H1 (cell line): ENCODE measurements around the gene SCAF1. TPM values are rescaled to one million over a fixed set of nuclear protein-coding genes. Genes with fewer than 3 reads are reported as not detected.

Source experiments
- CTCF ChIA-PET: fragments of 300-600 bp; sonication (Branson Sonifier 250); formaldehyde crosslinking; loops from one replicate; lab custom pipeline; 2021; ENCODE audit not compliant: partially characterized antibody; lab: Charles Lee
- POLR2A ChIA-PET: fragments of 300-600 bp; sonication (Branson Sonifier 250); formaldehyde crosslinking; loops from one replicate; lab custom pipeline; 2021; ENCODE audit warnings: inconsistent platforms; ENCODE audit not compliant: partially characterized antibody; lab: Charles Lee
- DNase-seq, 2 experiments: peaks; one replicate each; pipeline versions ENCODE4 v3.0.0 to v3.0.0-alpha.2; 2010 to 2022; ENCODE audit warnings: low spot score in 2 of 2, low read depth in 1 of 2, mixed read lengths in 1 of 2
- FAIRE-seq: peaks from 2 replicates; lab custom pipeline; 2011; peaks lifted over from hg19 to GRCh38; lab: Jason Lieb, UNC
- H2AFZ ChIP-seq: 2 replicates; pipeline ENCODE4 v1.8.1; 2012; ENCODE audit warnings: low read length, inconsistent platforms
- H2AK5ac ChIP-seq: 2 replicates; pipeline ENCODE4 v1.6.1; 2013; ENCODE audit warnings: low read depth, low read length
- H2BK120ac ChIP-seq: replicated peaks from 2 replicates; pipeline ENCODE3; 2013; ENCODE audit warnings: low read depth, low read length, inconsistent platforms
- H2BK12ac ChIP-seq: 2 replicates; pipeline ENCODE4 v1.6.1; 2013; ENCODE audit warnings: low read depth, low read length
- H2BK15ac ChIP-seq: 2 replicates; pipeline ENCODE4 v1.6.1; 2013; ENCODE audit warnings: low read length
- H2BK20ac ChIP-seq: 2 replicates; pipeline ENCODE4 v1.6.1; 2013; ENCODE audit warnings: low read length
- H2BK5ac ChIP-seq: 2 replicates; pipeline ENCODE4 v1.6.1; 2013; ENCODE audit warnings: low read depth, low read length
- H3K14ac ChIP-seq: 2 replicates; pipeline ENCODE4 v1.6.1; 2013; ENCODE audit warnings: inconsistent platforms; ENCODE audit not compliant: insufficient read length
- H3K18ac ChIP-seq: 2 replicates; pipeline ENCODE4 v1.6.1; 2013; ENCODE audit warnings: low read length; ENCODE audit errors: extremely low read depth
- H3K23ac ChIP-seq: 2 replicates; pipeline ENCODE4 v1.6.1; 2013; ENCODE audit warnings: inconsistent platforms; ENCODE audit not compliant: insufficient read length
- H3K23me2 ChIP-seq: 2 replicates; pipeline ENCODE4 v1.6.1; 2013; ENCODE audit warnings: low read depth, low read length
- H3K27ac ChIP-seq: 2 replicates; pipeline ENCODE4 v1.6.1; 2011; ENCODE audit warnings: low read depth, low read length, inconsistent platforms
- H3K27me3 ChIP-seq, 4 experiments: replicated peaks in 1 of 4; 1 replicate in 1 of 4; 2 replicates in 3 of 4; pipeline versions ENCODE4 v1.6.1 to v1.8.1; 2011 to 2013; ENCODE audit warnings: low read length in 3 of 4, mild to moderate bottlenecking in 3 of 4, inconsistent platforms in 2 of 4, mixed read lengths in 2 of 4, moderate library complexity in 1 of 4; ENCODE audit not compliant: control insufficient read depth in 3 of 4, insufficient read depth in 3 of 4; ENCODE audit errors: extremely low read depth in 1 of 4
- H3K36me3 ChIP-seq, 4 experiments: 2 replicates each; pipeline versions ENCODE4 v1.6.1 to v1.8.1; 2011 to 2013; ENCODE audit warnings: mild to moderate bottlenecking in 4 of 4, low read length in 3 of 4, moderate library complexity in 2 of 4, control low read depth in 1 of 4, inconsistent platforms in 1 of 4; ENCODE audit not compliant: insufficient read depth in 4 of 4, control insufficient read depth in 2 of 4
- H3K4ac ChIP-seq: replicated peaks from 2 replicates; pipeline ENCODE3; 2013; ENCODE audit warnings: low read length, low read depth, mixed read lengths, inconsistent platforms; ENCODE audit not compliant: insufficient read length
- H3K4me1 ChIP-seq, 4 experiments: replicated peaks in 1 of 4; 1 replicate in 1 of 4; 2 replicates in 3 of 4; pipeline versions ENCODE4 v1.6.1 to v1.8.1; 2011 to 2013; ENCODE audit warnings: low read length in 3 of 4, inconsistent platforms in 2 of 4, mixed read lengths in 1 of 4; ENCODE audit not compliant: insufficient read depth in 4 of 4, control insufficient read depth in 3 of 4
- H3K4me2 ChIP-seq, 2 experiments: 2 replicates each; pipeline versions ENCODE4 v1.6.1 to v1.8.1; 2011 to 2013; ENCODE audit warnings: low read depth in 2 of 2, low read length in 2 of 2, control low read depth in 1 of 2, inconsistent platforms in 1 of 2, mild to moderate bottlenecking in 1 of 2; ENCODE audit not compliant: insufficient read depth in 1 of 2
- H3K4me3 ChIP-seq, 4 experiments: fragments of 200-600, 300-600 bp in 1 of 4; sonication (generic), shearing (Covaris generic), sonication (Bioruptor Twin) in 1 of 4; 2 replicates each; pipeline versions ENCODE4 v1.5.1 to v1.8.1; 2011 to 2016; ENCODE audit warnings: low read length in 4 of 4, low read depth in 3 of 4, control low read depth in 2 of 4, inconsistent platforms in 2 of 4, mild to moderate bottlenecking in 2 of 4, mixed read lengths in 1 of 4, moderate library complexity in 1 of 4; ENCODE audit not compliant: insufficient read depth in 2 of 4; ENCODE audit errors: extremely low read depth in 1 of 4
- H3K56ac ChIP-seq: replicated peaks from 2 replicates; pipeline ENCODE3; 2013; ENCODE audit warnings: low read depth, mild to moderate bottlenecking, mixed read lengths, low read length, inconsistent platforms; ENCODE audit not compliant: insufficient read length
- H3K79me1 ChIP-seq: 2 replicates; pipeline ENCODE4 v1.6.1; 2013; ENCODE audit warnings: low read depth, low read length, control low read depth
- H3K79me2 ChIP-seq, 2 experiments: 2 replicates each; pipeline versions ENCODE4 v1.6.1 to v1.8.1; 2012 to 2013; ENCODE audit warnings: low read length in 2 of 2, mild to moderate bottlenecking in 2 of 2, inconsistent platforms in 1 of 2; ENCODE audit not compliant: insufficient read depth in 2 of 2, control insufficient read depth in 1 of 2
- H3K9ac ChIP-seq, 4 experiments: replicated peaks in 1 of 4; 1 replicate in 1 of 4; 2 replicates in 3 of 4; pipeline versions ENCODE4 v1.6.1 to v1.8.1; 2011 to 2013; ENCODE audit warnings: low read depth in 3 of 4, low read length in 3 of 4, control low read depth in 2 of 4, mild to moderate bottlenecking in 2 of 4, moderate library complexity in 2 of 4, inconsistent platforms in 1 of 4; ENCODE audit errors: extremely low read depth in 1 of 4
- H3K9me3 ChIP-seq, 2 experiments: 2 replicates each; pipeline versions ENCODE4 v1.6.1 to v1.8.1; 2012 to 2013; ENCODE audit warnings: mild to moderate bottlenecking in 2 of 2, moderate library complexity in 2 of 2, control low read depth in 1 of 2, inconsistent platforms in 1 of 2, low read depth in 1 of 2, low read length in 1 of 2, mixed read lengths in 1 of 2; ENCODE audit not compliant: insufficient read depth in 2 of 2
- H4K20me1 ChIP-seq, 2 experiments: replicated peaks in 1 of 2; 2 replicates each; pipeline versions ENCODE3 to v1.8.1; 2011 to 2013; ENCODE audit warnings: inconsistent platforms in 2 of 2, low read length in 2 of 2, mild to moderate bottlenecking in 1 of 2; ENCODE audit not compliant: insufficient read depth in 2 of 2, control insufficient read depth in 1 of 2
- H4K5ac ChIP-seq: 2 replicates; pipeline ENCODE4 v1.6.1; 2013; ENCODE audit warnings: low read length, low read depth, mixed read lengths, inconsistent platforms; ENCODE audit not compliant: insufficient read length
- H4K8ac ChIP-seq: 2 replicates; pipeline ENCODE4 v1.8.0; 2013; ENCODE audit warnings: mild to moderate bottlenecking, moderate library complexity, low read length, inconsistent platforms; ENCODE audit not compliant: insufficient read depth; ENCODE audit errors: extremely low read depth
- H4K91ac ChIP-seq: replicated peaks from 2 replicates; pipeline ENCODE3; 2013; ENCODE audit warnings: low read length, mixed read lengths, inconsistent platforms; ENCODE audit not compliant: insufficient read length
- BCL11A ChIP-seq, 2 experiments: IDR thresholded peaks; one replicate each; pipeline ENCODE4 v1.6.1; 2011; ENCODE audit warnings: low read depth in 2 of 2, low read length in 2 of 2, mild to moderate bottlenecking in 2 of 2
- BRCA1 ChIP-seq: IDR thresholded peaks from 2 replicates; pipeline ENCODE4 v1.6.1; 2012; ENCODE audit warnings: low read depth, low read length, improper control_type of control experiment
- HDAC6 ChIP-seq: IDR thresholded peaks from one replicate; pipeline ENCODE4 v1.7.1; 2012; ENCODE audit warnings: low read depth, mild to moderate bottlenecking, inconsistent platforms, low read length, moderate library complexity
- JUND ChIP-seq: IDR thresholded peaks from 2 replicates; pipeline ENCODE4 v1.6.1; 2011; ENCODE audit warnings: mild to moderate bottlenecking, improper control_type of control experiment, low read length
- KDM4A ChIP-seq: IDR thresholded peaks from one replicate; pipeline ENCODE4 v1.7.1; 2012; ENCODE audit warnings: low read depth, mild to moderate bottlenecking, moderate library complexity, low read length, inconsistent platforms; ENCODE audit not compliant: severe bottlenecking
- PHF8 ChIP-seq: fragments of 200-600 bp; sonication (generic); conservative IDR thresholded peaks from 2 replicates; pipeline ENCODE4 v1.7.1; 2012; ENCODE audit warnings: low read depth, mild to moderate bottlenecking, inconsistent platforms, low read length, moderate library complexity
- TAF1 ChIP-seq: IDR thresholded peaks from 2 replicates; pipeline ENCODE4 v1.6.1; 2011; ENCODE audit warnings: mild to moderate bottlenecking, low read depth, low read length
- WGBS, 2 experiments: shearing (Covaris generic) in 1 of 2; methylation state at CpG; one replicate each; pipeline versions ENCODE4 v1.1.6 to v1.1.7; 2013 to 2015; ENCODE audit warnings: low lambda C conversion rate in 2 of 2, mixed read lengths in 2 of 2, inconsistent platforms in 1 of 2, low coverage in 1 of 2, missing lambda C conversion rate in 1 of 2; ENCODE audit not compliant: insufficient replicate concordance in 2 of 2, insufficient coverage in 1 of 2, insufficient read length in 1 of 2; ENCODE audit errors: extremely low coverage in 1 of 2, missing lambda C conversion rate in 1 of 2; 5-methylcytosine and 5-hydroxymethylcytosine counted together
- polyA plus RNA-seq, 7 experiments: library from polyadenylated mRNA; depleted of rRNA in 3 of 7; stranded (reverse) in 5 of 7; unstranded in 2 of 7; fragments of >200 nt in 5 of 7; fragments of 200-250 nt in 2 of 7; gene quantifications; 1 replicate in 5 of 7; 2 replicates in 1 of 7; 4 replicates in 1 of 7; pipeline versions ENCODE4 v1.2.1 to v1.2.3, GENCODE V29; 2011 to 2013; ENCODE audit warnings: missing spikeins in 2 of 7, mixed read lengths in 2 of 7
- total RNA-seq: library from RNA; stranded (reverse); fragmentation: NEBNext Ultra II Directional; extraction: Animal tissue kit (Norgen Biotek cat#: 25700); gene quantifications from 2 replicates; pipeline ENCODE4 v1.2.1, GENCODE V29; 2021
- TF ChIP-seq, protein P1 (sequence below), 3 experiments: IDR thresholded peaks; 1 replicate in 2 of 3; 2 replicates in 1 of 3; pipeline versions ENCODE4 v1.5.1 to v1.6.1; 2011; ENCODE audit warnings: low read length in 3 of 3, mild to moderate bottlenecking in 3 of 3, inconsistent platforms in 2 of 3, low read depth in 1 of 3, moderate library complexity in 1 of 3; ENCODE audit not compliant: insufficient read depth in 1 of 3; ENCODE audit errors: control extremely low read depth in 1 of 3

SCAF1 gene
- total and polyA plus RNA-seq, 2 of the 8 experiments (the other 6 are each of a cell fraction or from before 2014, with no cell fraction given), result 9.7 to 81.7 TPM

DNA sequence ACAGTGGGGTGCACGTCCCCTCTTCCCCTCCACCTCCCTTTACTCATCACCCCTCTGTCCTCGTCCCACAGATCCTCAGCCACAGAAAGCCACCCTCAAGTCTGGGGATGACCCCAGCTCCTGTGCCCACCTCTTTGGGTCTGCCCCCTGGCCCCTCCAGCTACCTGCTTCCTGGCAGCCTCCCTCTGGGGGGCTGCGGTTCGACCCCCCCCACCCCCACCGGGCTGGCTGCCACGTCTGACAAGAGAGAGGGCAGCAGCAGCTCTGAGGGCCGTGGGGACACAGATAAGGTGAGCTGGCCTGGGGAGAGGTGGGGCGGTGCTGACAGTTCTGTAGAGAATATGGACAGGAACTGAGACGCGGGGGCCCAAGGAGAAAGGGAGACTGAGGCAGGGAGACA is 12.6 kb downstream of the SCAF1 start:
- no peak overlapping the region for H2AK5ac ChIP-seq
- peaks cover 6 to 17% of the 10 kb centered on the region in 2 experiments for H4K20me1 ChIP-seq
- H3K36me3 ChIP-seq, result peaks cover 15 to 75% (median 49%) of the 10 kb centered on the region in 4 experiments; a peak in 7 of 8 replicates
- no peak overlapping the region for H3K4me2 ChIP-seq
- H4K5ac ChIP-seq, result no peak overlapping the region
- H2AFZ ChIP-seq, result no peak overlapping the region
- peaks cover 7% of the 10 kb centered on the region; the same call in 1 of the 2 replicates for H3K79me1 ChIP-seq
- H3K18ac ChIP-seq, result no peak overlapping the region
- no peak for DNase-seq
- no peak overlapping the region for H2BK15ac ChIP-seq
- H3K79me2 ChIP-seq, result no peaks in the 10 kb centered on the region; a peak in 1 of 4 replicates
- 94% methylated on average over 8 of the region's 10 CpGs; no CpG with 5 or more reads in 1 of the 2 experiments for WGBS, 2 experiments
- no peak overlapping the region for H3K27ac ChIP-seq
- no peak overlapping the region for H3K14ac ChIP-seq
- TF ChIP-seq, protein P1, sequence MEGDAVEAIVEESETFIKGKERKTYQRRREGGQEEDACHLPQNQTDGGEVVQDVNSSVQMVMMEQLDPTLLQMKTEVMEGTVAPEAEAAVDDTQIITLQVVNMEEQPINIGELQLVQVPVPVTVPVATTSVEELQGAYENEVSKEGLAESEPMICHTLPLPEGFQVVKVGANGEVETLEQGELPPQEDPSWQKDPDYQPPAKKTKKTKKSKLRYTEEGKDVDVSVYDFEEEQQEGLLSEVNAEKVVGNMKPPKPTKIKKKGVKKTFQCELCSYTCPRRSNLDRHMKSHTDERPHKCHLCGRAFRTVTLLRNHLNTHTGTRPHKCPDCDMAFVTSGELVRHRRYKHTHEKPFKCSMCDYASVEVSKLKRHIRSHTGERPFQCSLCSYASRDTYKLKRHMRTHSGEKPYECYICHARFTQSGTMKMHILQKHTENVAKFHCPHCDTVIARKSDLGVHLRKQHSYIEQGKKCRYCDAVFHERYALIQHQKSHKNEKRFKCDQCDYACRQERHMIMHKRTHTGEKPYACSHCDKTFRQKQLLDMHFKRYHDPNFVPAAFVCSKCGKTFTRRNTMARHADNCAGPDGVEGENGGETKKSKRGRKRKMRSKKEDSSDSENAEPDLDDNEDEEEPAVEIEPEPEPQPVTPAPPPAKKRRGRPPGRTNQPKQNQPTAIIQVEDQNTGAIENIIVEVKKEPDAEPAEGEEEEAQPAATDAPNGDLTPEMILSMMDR (IDR thresholded peaks at IDR 0.05; ENCODE audit: control extremely low read depth in 1 of 3, insufficient read depth in 1 of 3, low read depth in 1 of 3, low read length in 3 of 3), result no peak
- TF ChIP-seq PHF8 (no peak), KDM4A (no peak), HDAC6 (no peak), TAF1 (no peak), BCL11A (IDR thresholded peaks at IDR 0.05; ENCODE audit: low read depth in 2 of 2, low read length in 2 of 2) (no peak), JUND (no peak), BRCA1 (no peak)
- H3K4ac ChIP-seq, result no peak overlapping the region
- ChIA-PET POLR2A (interaction anchor here (1.0 to 18.0 kb wide), 6 partner anchors 10 to 74 kb away, joined by 3 to 275 read pairs (median 22); partner anchors contain the start of genes ADM5, BCL2L12, IRF3 and NOSIP), CTCF (interaction anchor here (0.5 to 3.8 kb wide), 7 partner anchors 11 to 56 kb away, joined by 4 to 39 read pairs (median 5); partner anchors contain the start of genes ADM5, BCL2L12 and IRF3)
- no peak overlapping the region for H3K56ac ChIP-seq
- H3K23ac ChIP-seq, result no peak overlapping the region
- no peaks in the 10 kb centered on the region for H3K9me3 ChIP-seq
- FAIRE-seq, result no peak
- peaks cover 0 to 14% (median 5%) of the 10 kb centered on the region in 4 experiments; a peak in 4 of 7 replicates for H3K4me1 ChIP-seq
- H2BK120ac ChIP-seq, result no peak overlapping the region
- no peak overlapping the region for H2BK5ac ChIP-seq
- no peaks in the 10 kb centered on the region for H3K27me3 ChIP-seq
- no peak overlapping the region for H2BK12ac ChIP-seq
- no peak overlapping the region for H3K4me3 ChIP-seq
- no peak overlapping the region for H4K8ac ChIP-seq
- no peak overlapping the region for H2BK20ac ChIP-seq
- no peak overlapping the region for H3K9ac ChIP-seq
- H3K23me2 ChIP-seq, result no peaks in the 10 kb centered on the region
- no peak overlapping the region for H4K91ac ChIP-seq
